ENCODE data around the gene HGS.

HGS gene

DNA sequence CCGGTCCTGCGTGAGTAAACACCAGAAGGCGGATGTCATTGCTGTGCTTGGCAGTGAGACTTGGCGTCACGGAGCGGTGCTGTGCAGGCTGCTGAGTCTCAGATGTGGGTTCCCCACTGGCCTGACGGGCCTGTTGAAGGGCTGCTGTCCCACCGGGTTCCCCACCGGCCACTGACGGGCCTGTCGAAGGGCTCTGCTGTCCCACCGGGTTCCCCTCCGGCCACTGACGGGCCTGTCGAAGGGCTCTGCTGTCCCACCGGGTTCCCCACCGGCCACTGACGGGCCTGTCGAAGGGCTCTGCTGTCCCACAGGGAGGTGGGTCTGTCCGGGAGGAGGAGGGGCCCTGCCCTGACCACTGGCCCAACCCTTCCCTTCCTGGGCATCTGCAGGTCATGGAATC lies 2.8 kb downstream of the HGS start:
- no peak overlapping the region for H3K4me3 ChIP-seq (ENCODE audit: low read depth, low read length)
- DNase-seq (ENCODE audit: low read depth): no peak
- TF ChIP-seq, protein P1, sequence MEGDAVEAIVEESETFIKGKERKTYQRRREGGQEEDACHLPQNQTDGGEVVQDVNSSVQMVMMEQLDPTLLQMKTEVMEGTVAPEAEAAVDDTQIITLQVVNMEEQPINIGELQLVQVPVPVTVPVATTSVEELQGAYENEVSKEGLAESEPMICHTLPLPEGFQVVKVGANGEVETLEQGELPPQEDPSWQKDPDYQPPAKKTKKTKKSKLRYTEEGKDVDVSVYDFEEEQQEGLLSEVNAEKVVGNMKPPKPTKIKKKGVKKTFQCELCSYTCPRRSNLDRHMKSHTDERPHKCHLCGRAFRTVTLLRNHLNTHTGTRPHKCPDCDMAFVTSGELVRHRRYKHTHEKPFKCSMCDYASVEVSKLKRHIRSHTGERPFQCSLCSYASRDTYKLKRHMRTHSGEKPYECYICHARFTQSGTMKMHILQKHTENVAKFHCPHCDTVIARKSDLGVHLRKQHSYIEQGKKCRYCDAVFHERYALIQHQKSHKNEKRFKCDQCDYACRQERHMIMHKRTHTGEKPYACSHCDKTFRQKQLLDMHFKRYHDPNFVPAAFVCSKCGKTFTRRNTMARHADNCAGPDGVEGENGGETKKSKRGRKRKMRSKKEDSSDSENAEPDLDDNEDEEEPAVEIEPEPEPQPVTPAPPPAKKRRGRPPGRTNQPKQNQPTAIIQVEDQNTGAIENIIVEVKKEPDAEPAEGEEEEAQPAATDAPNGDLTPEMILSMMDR (IDR thresholded peaks at IDR 0.05; ENCODE audit: low read depth, low read length, missing control alignments): no peak

DNA sequence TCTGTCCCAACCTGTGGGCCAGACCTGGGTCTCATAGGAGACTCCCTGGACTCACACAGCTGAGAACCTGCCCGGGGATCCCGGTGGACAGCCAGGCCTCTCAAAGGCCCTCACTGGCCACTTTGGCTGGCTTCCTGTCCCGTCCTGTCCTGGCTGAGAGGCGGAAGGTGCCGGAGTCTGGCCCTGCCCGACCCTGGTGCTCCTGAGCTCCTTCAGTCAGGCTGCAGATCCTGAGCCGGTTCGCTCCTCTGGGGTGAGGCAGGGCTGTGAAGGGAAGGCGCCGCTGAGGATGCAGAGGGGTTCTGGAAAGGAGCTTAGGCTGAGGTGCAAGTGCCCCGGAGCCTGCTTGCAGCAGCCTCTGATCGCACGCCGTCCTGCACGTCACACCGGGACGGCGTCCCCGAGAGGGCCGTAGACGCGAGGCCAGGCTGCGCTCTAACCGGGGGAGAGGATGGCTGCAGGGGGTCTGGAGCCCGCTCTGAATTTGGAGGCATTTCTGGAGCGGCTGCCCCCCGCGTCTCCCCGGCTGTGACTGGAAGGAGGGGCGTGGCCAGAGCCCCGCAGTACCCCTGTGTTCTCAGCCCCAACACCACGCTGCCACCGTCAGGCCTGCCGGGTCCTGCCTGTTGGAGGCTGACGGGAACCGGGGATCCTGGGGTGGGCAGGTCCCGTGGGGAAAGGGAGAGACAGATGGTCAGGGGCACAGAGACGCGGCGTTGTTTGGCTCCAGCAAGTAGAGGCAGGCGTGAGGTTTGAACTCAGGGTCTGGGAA lies 4.1 kb downstream of the HGS start:
- DNase-seq (ENCODE audit: low read depth): no peak
- no peak overlapping the region for H3K4me3 ChIP-seq (ENCODE audit: low read depth, low read length)
- TF ChIP-seq, protein P1 (IDR thresholded peaks at IDR 0.05; ENCODE audit: low read depth, low read length, missing control alignments): no peak

DNA sequence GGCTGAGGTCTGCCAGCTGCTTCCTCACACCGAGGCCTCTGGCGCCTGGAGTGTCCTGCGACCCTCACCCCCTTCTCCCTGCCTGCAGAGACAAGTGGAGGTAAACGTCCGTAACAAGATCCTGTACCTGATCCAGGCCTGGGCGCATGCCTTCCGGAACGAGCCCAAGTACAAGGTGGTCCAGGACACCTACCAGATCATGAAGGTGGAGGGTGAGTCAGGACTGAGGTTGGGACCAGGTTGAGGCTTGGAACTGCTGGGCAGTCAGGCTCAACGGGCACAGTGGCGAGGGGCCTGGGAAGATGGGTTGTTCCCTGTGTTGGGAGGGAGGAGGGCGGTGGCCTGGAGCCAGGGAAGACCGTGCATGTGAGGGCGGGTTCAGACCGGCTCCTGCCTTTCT lies 4.8 kb downstream of the HGS start:
- DNase-seq (ENCODE audit: low read depth): no peak

DNA sequence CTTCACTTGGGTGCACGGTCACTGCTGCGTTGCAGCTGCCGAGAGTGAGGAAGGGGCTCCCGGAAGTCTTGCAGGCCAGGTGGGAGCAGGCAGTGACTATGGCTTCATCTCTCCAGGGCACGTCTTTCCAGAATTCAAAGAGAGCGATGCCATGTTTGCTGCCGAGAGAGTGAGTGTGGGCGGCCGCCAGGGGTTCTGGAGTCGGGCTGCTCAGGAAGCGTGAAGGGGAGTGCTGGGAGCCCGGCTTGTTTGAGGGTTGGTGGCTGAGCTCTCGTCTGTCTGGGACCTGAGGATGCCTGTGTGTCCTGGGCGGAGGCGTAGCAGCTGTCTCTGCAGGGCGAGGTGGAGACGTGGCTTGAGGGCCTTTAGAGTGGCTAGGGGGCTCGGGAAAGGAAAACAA lies 6.3 kb downstream of the HGS start:
- DNase-seq (ENCODE audit: low read depth): no peak
- no peak overlapping the region for H3K4me3 ChIP-seq (ENCODE audit: low read depth, low read length)
- TF ChIP-seq, protein P1 (IDR thresholded peaks at IDR 0.05; ENCODE audit: low read depth, low read length, missing control alignments): no peak

More for the DNA sequence above, 4.8 kb downstream of the HGS start:
- no peak overlapping the region for H3K4me3 ChIP-seq (ENCODE audit: low read depth, low read length)
- TF ChIP-seq, protein P1 (IDR thresholded peaks at IDR 0.05; ENCODE audit: low read depth, low read length, missing control alignments): no peak

DNA sequence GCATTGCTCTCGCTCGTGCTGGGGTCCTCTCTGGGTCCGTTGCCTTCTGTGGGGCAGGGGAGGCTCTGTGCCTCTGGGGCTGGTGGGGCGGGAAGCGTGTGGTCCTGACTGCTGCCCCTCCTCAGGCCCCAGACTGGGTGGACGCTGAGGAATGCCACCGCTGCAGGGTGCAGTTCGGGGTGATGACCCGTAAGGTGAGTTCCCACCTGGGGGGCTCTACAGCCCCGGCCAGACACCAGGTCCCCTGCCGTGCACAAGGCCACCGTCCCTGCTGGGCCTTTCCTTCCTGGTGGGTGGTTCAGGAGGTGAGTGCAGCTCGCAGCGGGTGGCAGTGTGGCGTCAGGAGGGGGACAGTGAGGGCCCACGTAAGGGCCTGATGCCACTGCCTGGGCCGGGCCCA lies 6.7 kb downstream of the HGS start:
- DNase-seq (ENCODE audit: low read depth): no peak
- TF ChIP-seq, protein P1 (IDR thresholded peaks at IDR 0.05; ENCODE audit: low read depth, low read length, missing control alignments): no peak
- no peak overlapping the region for H3K4me3 ChIP-seq (ENCODE audit: low read depth, low read length)

DNA sequence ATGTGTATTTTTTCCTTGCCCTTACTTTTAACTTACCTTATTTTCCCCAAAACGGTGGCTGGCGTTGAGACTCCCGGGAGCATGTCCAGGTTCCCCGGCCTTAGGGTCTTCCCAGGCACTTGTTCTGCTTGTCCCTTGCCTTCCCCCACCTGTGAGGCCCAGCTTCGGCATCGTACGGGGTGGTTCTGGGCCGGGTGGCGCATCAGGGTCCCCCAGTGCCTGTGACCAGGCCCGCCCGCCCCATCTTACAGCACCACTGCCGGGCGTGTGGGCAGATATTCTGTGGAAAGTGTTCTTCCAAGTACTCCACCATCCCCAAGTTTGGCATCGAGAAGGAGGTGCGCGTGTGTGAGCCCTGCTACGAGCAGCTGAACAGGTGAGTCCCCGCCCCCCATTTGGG lies 7.4 kb downstream of the HGS start:
- no peak overlapping the region for H3K4me3 ChIP-seq (ENCODE audit: low read depth, low read length)
- no peak for DNase-seq (ENCODE audit: low read depth)
- TF ChIP-seq, protein P1 (IDR thresholded peaks at IDR 0.05; ENCODE audit: low read depth, low read length, missing control alignments): no peak

DNA sequence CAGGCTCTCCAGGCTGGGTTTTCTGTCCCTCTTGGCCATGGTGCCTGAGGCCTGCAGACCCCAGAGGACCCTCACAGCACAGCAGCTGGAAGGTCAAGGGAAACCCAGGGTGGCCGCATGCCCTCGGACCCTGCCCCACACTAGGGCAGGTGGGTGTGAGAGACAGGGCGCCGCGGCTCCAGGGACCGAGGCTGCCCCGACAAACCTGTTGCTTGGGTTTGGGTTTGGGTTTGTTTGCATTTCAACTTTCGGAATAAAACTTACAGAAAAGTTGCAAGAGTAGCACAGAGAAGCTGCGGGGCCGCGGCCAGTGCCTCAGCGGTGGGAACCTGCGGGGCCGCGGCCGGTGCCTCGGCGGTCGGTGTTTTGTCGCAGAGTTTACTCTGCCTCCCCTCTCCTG lies 7.8 kb downstream of the HGS start:
- TF ChIP-seq, protein P1 (IDR thresholded peaks at IDR 0.05; ENCODE audit: low read depth, low read length, missing control alignments): no peak
- no peak overlapping the region for H3K4me3 ChIP-seq (ENCODE audit: low read depth, low read length)
- no peak for DNase-seq (ENCODE audit: low read depth)

Data from GM12864 (cell line).